IPS DF 19.7 (cell line): ENCODE data around the gene KIF19.
"Not testable (repeated sequence)": the region's sequence is repeated elsewhere in the genome, so short reads cannot be mapped to it uniquely, and the experiment has no call there.

Experiments
- DNase-seq: peaks from one replicate; pipeline ENCODE4 v3.0.0-alpha.2; 2013; ENCODE audit warnings: low read depth, low spot score

KIF19 gene

GRCh38 chr17:74325743-74326379 is at the start of gene KIF19:
Gene KIF19 (plus strand): TSS chr17:74326226. CDS start chr17:74326350, 124 bp downstream.
- DNase-seq: no peak

GRCh38 chr17:74276541-74277009 is 49.5 kb upstream of the KIF19 start:
- no peak for DNase-seq

- DNase-seq: no peak
Measured at GRCh38 chr17:74277935-74278334, 48.1 kb upstream of the KIF19 start.

GRCh38 chr17:74279617-74280016 is 46.4 kb upstream of the KIF19 start:
- DNase-seq: not testable (repeated sequence)

- DNase-seq: no peak
Measured at GRCh38 chr17:74280093-74280513, 45.9 kb upstream of the KIF19 start.

GRCh38 chr17:74281799-74282198 is 44.2 kb upstream of the KIF19 start:
- no peak for DNase-seq

- DNase-seq: not testable (repeated sequence)
Measured at GRCh38 chr17:74282274-74282586, 43.8 kb upstream of the KIF19 start.

GRCh38 chr17:74282587-74283370 is 43.2 kb upstream of the KIF19 start:
- no peak for DNase-seq

GRCh38 chr17:74283371-74283673 is 42.7 kb upstream of the KIF19 start:
- DNase-seq: no peak

- DNase-seq: no peak
Measured at GRCh38 chr17:74287031-74287602, 38.9 kb upstream of the KIF19 start.

- no peak for DNase-seq
Measured at GRCh38 chr17:74288785-74289184, 37.2 kb upstream of the KIF19 start.

- no peak for DNase-seq
Measured at GRCh38 chr17:74289688-74290087, 36.3 kb upstream of the KIF19 start.

GRCh38 chr17:74290340-74290739 is 35.7 kb upstream of the KIF19 start:
- no peak for DNase-seq

- no peak for DNase-seq
Measured at GRCh38 chr17:74292495-74292894, 33.5 kb upstream of the KIF19 start.

- no peak for DNase-seq
Measured at GRCh38 chr17:74295625-74296547, 30.1 kb upstream of the KIF19 start.

GRCh38 chr17:74296548-74296936 is 29.5 kb upstream of the KIF19 start:
- no peak for DNase-seq

- no peak for DNase-seq
Measured at GRCh38 chr17:74297941-74298340, 28.1 kb upstream of the KIF19 start.

- no peak for DNase-seq
Measured at GRCh38 chr17:74298778-74299177, 27.2 kb upstream of the KIF19 start.

- DNase-seq: no peak
Measured at GRCh38 chr17:74299226-74300009, 26.6 kb upstream of the KIF19 start.

- DNase-seq: no peak
Measured at GRCh38 chr17:74303305-74303704, 22.7 kb upstream of the KIF19 start.

- DNase-seq: no peak
Measured at GRCh38 chr17:74304184-74304583, 21.8 kb upstream of the KIF19 start.
